Medulla oblongata (tissue), 1 donor: ENCODE data around the gene ISCA2.
"Not testable (repeated sequence)": the region's sequence is repeated elsewhere in the genome, so short reads cannot be mapped to it uniquely, and the experiment has no call there.

Source experiments
- DNase-seq: peaks from one replicate; pipeline ENCODE4 v3.0.0-alpha.2; 2015; ENCODE audit errors: extremely low spot score

Gene ISCA2

DNA sequence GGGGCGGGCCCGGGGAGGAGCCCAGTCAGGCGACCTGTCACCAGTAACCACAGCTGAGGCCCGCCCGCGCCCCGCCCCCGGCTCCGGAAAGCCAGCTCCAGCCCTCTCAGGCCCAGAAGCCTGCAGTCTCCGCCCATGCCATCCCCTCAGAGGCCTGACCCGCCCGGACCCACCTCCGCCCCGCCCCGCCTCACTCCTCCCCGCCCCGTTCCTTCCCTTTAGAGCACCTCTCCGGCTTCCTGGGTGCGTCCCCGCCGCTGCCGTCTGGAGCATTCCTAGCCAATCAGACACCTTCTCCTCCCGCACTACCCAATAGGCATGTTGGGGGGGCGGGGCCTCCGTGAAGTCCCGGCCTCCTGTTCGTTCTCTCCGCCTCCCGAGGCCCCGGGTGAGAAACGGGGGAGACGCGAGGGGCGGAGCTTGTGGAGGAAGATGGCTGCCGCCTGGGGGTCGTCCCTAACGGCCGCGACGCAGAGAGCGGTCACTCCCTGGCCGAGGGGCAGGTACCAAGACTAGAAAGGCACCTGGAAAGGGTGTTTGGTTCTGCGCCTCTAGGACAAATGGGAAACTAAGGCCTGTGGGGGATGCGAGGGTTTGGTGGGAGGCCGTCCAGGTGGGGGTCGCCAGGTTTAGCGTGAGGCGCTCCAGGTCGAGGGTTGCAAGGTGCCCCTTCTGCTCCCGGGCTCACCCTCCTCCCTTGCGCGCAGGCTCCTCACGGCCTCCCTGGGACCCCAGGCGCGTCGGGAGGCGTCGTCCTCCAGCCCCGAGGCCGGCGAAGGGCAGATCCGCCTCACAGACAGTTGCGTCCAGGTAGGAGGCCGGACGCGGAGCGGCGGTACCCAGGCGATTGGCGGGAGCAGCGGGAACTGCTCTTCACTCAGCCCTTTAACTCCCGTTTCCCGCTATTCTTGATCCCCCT is at the start of gene ISCA2:
Gene ISCA2, plus strand, starts transcription at position 423 of the 919 bp plus-strand sequence. Its CDS starts 10 bp downstream, at position 433.
- peak; percentile 99 for DNase-seq

DNA sequence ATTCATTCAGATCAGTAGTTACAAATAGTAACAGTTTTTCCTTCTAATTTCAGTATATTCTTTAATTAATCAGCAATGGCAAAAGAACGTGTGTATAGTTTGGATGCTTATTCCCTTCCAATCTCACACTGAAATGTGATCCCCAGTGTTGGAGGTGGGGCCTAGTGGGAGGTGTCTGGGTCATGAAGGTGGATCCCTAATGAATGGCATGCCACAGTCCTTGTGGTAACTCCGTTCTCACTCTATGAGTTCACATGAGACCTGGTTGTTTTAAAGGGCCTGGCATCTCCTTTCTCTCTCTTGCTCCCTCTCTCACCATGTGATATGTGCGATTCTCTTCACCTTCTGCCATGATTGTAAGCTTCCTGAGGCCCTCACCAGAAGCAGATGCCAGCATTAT is 48.7 kb upstream of the ISCA2 start:
- DNase-seq, result no peak

- not testable (repeated sequence) for DNase-seq
These were observed 39.2 kb upstream of the ISCA2 start for GRCh38 chr14:74454397-74454796.

- DNase-seq, result no peak
These were observed 36.6 kb upstream of the ISCA2 start for GRCh38 chr14:74456684-74457564.

DNA sequence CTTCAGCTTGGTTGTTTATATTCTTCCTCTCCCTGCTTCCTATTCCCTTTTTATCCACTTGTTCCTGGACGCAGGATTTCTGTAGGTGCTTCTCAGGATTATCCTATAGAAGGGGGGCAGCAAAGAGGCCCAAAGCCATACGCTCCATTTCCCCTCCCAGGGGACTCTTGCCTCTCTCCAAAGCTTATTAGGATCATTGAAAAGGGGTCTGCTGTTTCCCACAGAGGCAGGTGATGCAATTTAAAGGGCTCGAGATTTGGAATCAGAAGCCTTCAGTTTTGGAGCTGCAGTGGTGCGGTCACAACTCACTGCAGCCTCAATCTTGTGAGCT is 36.0 kb upstream of the ISCA2 start:
- no peak for DNase-seq

DNA sequence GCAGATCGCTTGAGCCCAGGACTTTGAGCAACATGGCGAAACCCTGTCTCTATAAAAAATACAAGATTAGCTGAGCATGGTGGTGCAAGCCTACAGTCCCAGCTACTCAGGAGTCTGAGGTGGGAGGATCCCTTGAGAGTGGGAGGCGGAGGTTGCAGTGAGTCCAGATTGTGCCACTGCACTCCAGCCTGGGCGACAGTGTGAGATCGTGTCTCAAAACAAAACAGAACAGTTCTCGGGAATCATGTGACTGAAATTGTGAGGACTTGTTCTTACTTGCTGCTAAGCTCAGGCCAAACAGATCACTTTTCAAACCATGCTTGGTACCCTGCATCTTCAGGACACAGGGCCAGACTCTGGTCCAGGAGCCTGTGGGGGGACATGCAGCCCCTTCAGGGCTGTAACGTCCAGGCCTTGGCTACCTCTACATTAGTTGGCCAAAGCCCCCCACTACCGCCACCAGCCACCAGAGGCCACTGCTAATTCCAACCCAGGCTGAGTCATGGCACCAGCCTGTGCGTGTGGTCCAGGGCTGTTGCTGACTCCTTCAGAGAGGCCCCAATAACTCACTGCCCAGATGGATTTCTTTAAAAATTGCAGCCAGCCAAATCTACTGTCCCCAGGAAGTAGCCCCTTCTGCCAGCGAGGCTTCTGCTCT is 34.1 kb upstream of the ISCA2 start:
- no peak for DNase-seq

- DNase-seq, result no peak
These were observed 33.6 kb upstream of the ISCA2 start for GRCh38 chr14:74459976-74460375.

- DNase-seq, result no peak
These were observed 30.6 kb upstream of the ISCA2 start for GRCh38 chr14:74462993-74463392.

- DNase-seq, result no peak
These were observed 29.9 kb upstream of the ISCA2 start for GRCh38 chr14:74463697-74464096.

DNA sequence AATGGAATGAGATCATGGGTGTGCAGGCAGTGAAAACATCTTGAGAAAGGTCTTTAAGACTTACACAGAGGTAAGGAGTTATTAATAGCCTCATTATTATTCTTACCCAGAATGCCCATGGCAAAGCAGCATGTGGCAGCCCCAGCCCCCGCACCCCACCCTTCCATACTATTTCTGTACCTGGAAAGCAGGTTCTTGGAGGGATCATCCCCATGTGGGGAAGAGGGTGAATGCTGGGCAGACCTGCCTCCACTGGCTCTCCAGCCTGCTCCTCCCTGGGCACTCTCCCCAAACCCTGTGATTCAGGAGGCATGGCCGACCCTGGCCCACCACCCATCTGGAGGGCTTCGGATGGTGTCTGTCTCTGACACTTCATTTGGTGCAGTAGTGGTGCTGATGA is 28.8 kb upstream of the ISCA2 start:
- DNase-seq, result no peak

GRCh38 chr14:74465335-74465734 is 28.2 kb upstream of the ISCA2 start:
- DNase-seq, result no peak

- DNase-seq, result no peak
These were observed 25.1 kb upstream of the ISCA2 start for GRCh38 chr14:74468513-74468912.

DNA sequence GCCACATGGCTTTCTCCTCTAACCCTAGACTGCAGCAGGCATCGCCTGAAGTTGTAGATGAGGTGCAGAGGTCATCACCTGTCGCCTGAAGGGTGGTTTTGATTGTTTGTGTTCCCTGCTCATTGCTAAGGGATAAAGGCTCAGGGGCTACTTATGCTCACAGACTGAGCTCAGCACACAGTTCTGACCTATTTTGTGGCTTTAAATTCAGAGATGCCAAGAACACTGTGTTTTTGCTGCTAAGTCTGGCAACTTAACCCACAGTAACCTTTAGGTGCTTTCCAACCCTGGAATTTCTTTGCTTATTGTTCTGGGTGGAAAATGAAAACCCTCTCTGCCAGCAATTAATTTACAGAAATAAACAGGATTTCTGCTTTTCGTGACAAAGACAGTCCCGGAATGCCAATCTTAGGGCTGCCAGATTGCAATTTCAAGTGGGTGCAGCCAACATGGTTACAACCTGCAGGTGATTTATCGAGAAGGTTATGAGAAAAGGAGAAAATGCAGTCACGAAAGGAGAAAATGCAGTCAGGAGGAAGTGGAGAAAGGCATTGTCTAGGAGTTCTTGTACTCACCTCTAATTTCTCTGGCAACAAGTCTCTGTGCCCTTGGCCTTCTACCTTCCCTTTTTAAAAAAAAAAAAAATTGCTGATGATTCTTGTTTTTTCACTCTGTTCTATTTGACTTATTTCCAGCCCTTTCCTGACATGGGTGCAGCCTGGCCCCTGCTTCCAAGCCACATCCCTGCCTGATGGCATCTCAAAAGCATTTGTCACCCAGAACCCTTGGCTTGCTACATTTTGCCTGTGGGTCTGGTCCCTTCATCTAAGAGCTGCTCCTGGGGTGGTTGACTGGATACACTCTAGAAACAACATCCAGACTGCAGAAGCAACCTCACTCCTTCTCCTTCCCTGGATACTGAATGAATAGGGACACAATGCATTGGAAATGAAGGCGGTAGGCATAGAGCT is 23.7 kb upstream of the ISCA2 start:
- peak; percentile 22 for DNase-seq

- no peak for DNase-seq
These were observed 21.0 kb upstream of the ISCA2 start for GRCh38 chr14:74472601-74473000.

DNA sequence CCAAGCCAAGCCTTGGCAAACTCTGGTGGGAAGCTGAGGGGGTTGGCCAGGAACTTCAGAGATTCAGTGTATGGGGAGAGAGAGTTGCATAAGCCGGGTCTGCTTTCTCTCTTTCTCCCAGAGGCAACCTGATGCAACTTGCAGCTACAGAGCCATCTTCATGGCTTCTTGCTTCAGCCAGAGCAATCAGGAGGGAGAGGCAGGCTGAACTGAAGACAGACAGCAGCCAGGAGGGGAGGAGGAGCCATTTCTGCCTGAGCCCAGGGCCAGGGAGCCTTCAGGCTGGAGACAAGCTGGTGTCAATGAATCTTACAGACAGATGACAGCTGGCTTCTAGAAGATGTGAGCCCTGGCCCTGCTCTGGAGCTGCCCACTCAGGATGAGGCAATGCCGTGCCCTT is 19.2 kb upstream of the ISCA2 start:
- DNase-seq, result no peak

DNA sequence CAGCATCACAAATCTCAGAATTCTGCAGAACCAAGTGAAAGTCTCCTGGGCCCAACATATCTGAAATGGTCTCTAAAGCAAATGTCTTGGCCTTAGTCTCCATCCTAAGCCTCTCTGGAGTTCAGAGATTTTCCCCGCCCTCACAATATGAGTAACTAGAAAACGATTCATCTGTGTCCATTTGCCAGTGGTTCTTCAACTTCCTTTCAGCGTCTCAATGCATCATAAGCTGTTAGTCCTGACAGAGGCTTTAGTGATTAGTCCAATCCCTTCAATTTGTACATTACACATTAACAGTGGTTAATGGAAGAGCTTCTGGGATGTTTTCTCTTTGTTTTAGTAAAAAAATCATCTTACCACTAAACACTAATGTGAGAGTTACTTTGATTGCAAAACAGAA is 17.9 kb upstream of the ISCA2 start:
- DNase-seq, result no peak

DNA sequence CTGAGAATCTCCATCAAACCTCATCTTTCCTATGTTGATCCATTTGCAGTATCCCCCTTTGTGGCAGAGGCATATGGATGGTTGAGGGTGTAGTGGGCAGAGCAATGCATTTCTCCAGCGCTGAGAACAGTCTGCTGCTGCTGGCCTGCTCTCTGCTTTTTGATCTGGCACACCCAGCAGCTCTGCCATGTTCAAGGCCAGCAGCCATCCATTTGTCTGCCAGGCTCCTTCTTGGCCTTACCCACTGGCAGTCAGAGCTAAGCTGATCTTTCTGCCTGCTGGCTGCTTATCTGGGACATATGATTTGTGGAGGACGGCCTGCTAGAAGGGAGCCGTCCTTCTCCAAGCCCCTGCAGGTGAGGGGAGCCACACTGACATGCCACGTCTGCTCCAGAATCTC is 17.5 kb upstream of the ISCA2 start:
- no peak for DNase-seq

DNA sequence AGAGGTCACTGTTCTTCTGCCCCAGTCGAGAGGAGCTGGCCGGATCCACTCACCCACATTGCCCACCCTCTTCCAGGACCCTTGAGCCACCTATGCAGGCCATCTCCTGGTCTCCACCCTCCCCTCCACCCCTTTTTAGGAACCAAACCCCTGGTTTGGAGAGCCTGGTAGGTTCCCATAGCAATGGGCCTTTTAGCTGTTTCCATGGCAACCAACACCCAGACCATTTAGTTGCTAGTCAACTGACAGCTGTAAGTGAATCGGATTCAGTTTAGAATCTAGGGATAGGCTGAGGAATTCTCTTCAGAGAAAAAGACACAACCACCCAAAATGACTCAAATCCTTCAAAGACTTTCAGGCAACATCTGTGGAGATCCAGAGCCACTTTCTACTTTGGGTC is 17.0 kb upstream of the ISCA2 start:
- DNase-seq, result no peak

DNA sequence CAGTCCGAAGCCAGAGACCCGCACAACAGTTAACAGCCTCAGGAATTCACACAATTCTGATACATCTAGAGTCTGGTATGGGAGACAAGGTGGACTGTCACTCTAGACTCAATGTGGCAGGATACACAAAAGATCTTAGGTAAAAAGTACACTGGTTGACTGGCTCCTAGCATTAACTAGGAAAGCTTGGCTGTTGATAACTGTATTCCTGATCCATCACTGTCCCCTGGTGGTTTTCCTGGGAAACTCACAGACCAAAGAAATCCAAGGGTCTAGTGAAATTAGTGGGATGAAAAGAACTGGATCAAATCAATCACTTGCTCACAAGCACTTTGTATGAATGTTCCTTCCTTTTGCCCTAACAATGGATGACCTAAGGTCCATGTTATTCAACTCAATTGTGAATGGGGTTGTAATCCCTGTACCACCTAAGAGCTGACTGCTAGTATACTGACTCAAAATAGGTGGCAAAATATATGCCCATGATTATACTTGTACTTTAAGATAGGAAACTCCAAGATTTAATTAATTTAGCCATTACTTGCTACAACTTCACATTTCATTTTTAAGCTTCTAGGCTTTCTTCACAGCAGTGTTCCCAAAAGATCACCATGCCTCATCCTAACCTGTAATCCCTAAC is 14.4 kb upstream of the ISCA2 start:
- peak; percentile 50 for DNase-seq

- DNase-seq, result no peak
These were observed 13.5 kb upstream of the ISCA2 start for GRCh38 chr14:74480046-74480445.

- DNase-seq, result no peak
These were observed 11.0 kb upstream of the ISCA2 start for GRCh38 chr14:74482571-74482970.
